CMK (cell line): ENCODE results near the gene FAIM.
"Not testable (repeated sequence)": the region's sequence is repeated elsewhere in the genome, so short reads cannot be mapped to it uniquely, and the experiment has no call there.

Source experiments
- DNase-seq: peaks from one replicate; pipeline ENCODE4 v3.0.0-alpha.2; 2010; ENCODE audit warnings: low read depth

The FAIM gene

DNA sequence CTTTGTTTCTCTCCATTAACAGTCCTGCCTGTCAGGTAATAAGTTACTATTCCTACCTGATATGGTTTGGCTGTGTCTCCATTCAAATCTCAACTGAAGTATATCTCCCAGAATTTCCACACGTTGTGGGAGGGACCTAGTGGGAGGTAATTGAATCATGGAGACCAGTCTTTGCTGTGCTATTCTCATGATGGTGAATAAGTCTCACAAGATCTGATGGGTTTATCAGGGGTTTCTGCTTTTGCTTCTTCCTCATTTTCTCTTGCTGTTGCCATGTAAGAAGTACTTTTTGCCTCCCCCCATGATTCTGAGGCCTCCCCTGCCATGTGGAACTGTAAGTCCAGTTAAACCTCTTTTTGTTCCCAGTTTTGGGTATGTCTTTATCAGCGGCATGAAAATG, 6.9 kb upstream of the FAIM start:
- DNase-seq: not testable (repeated sequence)

DNA sequence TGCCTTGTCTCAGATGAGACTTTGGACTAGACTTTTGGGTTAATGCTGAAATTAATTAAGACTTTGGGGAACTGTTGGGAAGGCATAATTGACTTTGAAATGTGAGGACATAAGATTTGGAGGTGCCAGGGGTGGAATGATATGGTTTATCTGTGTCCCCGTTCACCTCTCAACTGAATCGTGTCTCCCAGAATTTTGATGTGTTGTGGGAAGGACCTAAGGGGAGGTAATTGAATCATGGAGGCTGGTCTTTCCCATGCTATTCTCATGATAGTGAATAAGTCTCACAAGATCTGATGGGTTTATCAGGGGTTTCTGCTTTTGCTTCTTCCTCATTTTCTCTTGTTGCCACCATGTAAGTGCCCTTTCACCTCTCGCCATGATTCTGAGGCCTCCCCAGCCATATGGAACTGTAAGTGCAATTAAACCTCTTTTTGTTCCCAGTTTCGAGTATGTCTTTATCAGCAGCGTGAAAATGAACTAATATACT, 4.4 kb upstream of the FAIM start:
- DNase-seq: not testable (repeated sequence)

GRCh38 chr3:138609898-138610266, 1.3 kb downstream of the FAIM start:
- no peak for DNase-seq

- no peak for DNase-seq
Observed at GRCh38 chr3:138615462-138615861, 6.9 kb downstream of the FAIM start.

- DNase-seq: no peak
Observed at GRCh38 chr3:138620431-138620830, 11.9 kb downstream of the FAIM start.

DNA sequence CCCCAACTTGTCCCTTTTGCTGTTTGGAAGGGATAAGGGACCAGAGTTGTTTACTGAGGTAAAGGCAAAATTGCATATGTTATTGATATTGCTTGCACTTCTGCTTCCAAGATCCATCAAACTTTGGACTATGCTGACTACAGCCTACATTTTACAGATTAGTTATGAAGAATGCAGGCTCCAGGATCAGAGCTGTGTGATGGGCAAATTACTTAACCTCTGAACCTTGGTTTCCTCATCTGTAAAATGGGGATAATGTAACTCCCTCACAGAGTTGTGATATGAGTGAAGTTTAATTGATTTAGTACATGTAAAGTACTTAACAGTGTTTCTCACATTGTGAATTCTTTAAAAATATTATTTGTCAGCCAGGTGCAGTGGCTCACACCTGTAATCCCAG, 15.9 kb downstream of the FAIM start:
- DNase-seq: no peak

GRCh38 chr3:138625707-138626365, 17.3 kb downstream of the FAIM start:
- DNase-seq: no peak

DNA sequence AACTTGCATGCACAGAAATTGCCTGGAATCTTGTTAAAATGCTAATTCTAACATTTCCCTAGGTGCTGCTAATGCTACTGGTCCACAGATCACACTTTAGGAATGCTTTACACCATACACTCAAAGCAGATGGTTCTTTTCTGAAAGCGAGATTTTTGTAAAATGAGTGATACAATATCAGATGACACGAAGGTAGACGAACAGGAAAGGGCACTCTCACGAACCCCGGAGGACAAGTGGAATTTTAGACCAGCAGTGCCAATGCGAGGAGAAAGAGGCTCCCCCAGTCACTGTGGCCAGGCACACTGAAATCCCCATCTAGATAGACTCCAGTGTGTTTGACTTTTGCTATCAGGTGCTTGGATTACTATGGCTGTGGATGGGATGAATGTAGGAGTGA, 21.0 kb downstream of the FAIM start:
- no peak for DNase-seq

GRCh38 chr3:138638641-138639040, 30.1 kb downstream of the FAIM start:
- DNase-seq: no peak

GRCh38 chr3:138640537-138640936, 32.0 kb downstream of the FAIM start:
- DNase-seq: no peak

DNA sequence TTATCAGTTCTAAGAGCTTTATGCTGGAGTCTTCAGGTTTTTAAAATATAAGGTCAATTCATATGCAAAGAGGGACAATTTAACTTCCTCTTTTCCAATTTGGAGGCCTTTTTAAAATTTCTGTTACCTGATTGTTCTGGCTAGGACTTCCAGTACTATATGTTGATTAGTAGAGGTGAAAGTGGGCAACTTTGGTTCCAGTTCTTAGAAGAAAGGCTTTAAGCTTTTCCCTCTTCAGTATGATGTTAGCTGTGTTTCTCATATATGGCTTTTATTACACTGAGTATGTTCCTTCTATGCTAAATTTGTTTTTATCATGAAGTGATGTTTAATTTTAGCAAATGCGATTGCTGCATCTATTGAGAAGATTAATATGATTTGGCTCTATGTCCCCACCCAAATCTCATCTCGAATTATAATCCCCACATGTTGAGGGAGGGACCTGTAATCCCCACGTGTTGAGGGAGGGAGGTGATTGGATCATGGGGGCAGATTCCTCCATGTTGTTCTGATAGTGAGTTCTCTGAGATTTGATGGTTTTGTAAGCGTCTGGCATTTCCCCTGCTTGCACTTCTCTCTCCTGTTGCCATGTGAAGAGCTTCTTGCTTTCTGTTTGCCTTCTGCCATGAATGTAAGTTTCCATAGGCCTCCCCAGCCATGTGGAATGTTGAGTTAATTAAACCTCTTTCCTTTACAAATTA, 33.8 kb downstream of the FAIM start:
- no peak for DNase-seq

DNA sequence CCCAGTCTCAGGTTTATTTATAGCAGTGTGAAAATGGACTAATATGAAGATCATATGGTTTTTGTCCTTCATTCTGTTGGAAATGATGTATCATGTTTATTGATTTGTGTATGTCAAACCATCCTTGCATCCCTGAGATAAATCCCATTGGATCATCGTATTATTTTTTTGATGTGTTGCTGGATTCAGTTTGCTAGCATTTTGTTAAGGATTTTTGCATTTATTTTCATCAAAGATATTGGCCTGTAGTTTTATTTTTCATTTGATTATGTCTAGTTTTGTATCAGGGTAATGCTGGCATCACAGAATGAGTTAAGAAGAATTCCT, 34.3 kb downstream of the FAIM start:
- DNase-seq: no peak

- no peak for DNase-seq
Observed at GRCh38 chr3:138646008-138646407, 37.4 kb downstream of the FAIM start.

GRCh38 chr3:138646513-138646912, 37.9 kb downstream of the FAIM start:
- no peak for DNase-seq

GRCh38 chr3:138649134-138649533, 40.6 kb downstream of the FAIM start:
- no peak for DNase-seq

- DNase-seq: no peak
Observed at GRCh38 chr3:138653567-138653966, 45.0 kb downstream of the FAIM start.

- no peak for DNase-seq
Observed at GRCh38 chr3:138657508-138657907, 48.9 kb downstream of the FAIM start.

GRCh38 chr3:138668107-138668506, 59.5 kb downstream of the FAIM start:
- DNase-seq: no peak

DNA sequence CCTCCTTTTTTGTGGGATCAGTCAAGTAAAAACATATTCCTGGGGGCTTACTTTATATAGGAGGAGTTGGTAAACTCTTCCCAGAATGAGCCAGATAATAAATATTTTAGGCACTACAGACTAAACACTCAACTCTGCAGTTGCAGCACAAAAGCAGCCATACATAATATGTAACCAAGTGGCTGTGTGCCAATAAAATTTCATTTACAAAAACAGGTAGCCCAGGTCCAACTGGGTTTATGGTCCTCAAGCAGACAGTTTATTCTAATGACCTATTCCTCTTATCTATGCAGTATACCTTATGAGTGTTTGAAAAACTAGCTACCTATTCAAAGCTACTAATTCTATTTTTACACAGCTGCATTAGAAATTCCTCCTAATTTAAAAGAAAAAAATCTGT, 61.8 kb downstream of the FAIM start:
- no peak for DNase-seq

- DNase-seq: no peak
Observed at GRCh38 chr3:138673641-138674530, 65.3 kb downstream of the FAIM start.

DNA sequence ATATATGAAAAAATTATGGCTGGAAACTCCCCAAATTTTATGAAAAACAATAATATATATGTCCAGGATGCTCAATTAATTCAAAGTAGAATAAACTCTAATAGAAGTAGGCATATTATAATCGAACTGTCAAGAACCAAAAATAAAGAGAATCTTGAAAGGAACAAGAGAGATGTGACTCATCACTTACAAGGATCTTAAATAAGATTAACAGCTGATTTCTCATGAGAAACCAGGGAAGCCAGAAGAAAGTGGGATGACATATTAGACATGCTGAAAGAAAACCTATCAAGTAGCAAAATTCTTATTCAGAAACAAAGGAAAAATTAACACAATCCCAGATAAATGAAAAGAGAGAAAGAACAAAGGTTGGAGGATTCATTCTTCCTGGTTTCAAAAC, 66.8 kb downstream of the FAIM start:
- no peak for DNase-seq

DNA sequence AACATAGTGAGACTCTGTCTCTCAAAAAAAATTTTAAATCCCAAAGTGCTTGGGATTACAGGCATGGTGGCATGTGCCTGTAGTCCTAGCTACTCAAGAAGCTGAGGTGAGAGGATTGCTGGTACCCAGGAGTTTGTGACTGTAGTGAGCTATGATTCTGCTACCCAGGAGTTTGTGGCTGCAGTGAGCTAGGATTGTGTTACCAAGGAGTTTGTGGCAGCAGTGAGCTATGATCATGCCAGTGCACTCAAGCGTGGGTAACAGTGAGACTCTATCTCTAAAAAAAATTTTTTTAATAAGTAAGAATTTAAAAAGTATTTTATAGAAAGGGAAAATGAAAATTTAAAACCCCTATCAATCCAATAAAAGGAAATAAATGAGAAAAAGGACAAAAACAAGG, 69.5 kb downstream of the FAIM start:
- DNase-seq: no peak

DNA sequence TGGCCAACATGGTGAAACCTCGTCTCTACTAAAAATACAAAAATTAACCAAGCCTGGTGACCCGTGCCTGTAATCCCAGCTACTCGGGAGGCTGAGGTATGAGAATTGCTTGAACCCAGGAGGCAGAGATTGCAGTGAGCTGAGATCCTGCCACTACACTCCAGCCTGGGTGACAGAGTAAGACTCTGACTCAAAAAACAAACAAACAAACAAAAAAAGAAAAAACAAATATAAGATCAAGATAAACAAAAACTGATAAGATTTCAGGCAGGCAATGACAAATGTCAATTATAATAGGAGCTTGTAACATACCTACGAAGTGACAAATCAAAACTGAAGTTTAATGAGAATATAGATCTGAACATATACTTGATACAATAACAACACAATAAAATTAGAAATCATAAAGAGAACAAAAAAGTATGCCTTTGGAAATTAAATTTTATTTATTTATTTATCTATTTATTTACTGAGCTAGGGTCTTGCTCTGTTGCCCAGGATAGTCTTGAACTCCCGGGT, 70.4 kb downstream of the FAIM start:
- DNase-seq: no peak
